ENCODE results near the gene RNGTT. TPM values are rescaled to one million over a fixed set of nuclear protein-coding genes. Genes with fewer than 3 reads are reported as not detected.
"Not testable (repeated sequence)": the region's sequence is repeated elsewhere in the genome, so short reads cannot be mapped to it uniquely, and the experiment has no call there.

The RNGTT gene
- total RNA-seq, 1 donor from 2014 or later = 18.2 TPM

DNA sequence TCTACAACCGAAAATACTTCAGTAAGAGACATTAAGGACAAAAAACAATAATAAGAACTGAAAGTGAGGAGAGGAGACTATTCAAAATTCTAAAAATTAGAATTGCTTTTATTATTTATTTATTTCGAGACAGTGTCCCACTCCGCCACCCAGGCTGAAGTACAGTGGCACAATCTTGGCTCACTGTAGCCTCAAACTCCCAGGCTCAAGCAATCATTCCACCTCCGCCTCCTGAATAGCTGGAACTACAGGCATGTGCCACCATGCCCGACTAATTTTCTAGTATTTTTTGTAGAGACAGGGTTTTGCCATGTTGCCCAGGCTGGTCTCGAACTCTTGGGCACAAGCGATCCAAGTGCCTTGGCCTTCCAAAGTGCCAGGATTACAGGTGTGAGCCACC, 123.1 kb downstream of the RNGTT start:
- Histone ChIP-seq H3K27ac (no peak overlapping the region), H3K4me3 (no peak overlapping the region), H3K36me3 (no peaks in the 10 kb centered on the region), H3K9me3 (no peaks in the 10 kb centered on the region), H3K27me3 (no peaks in the 10 kb centered on the region), H3K4me1 (peaks cover 8% of the 10 kb centered on the region)
- TF ChIP-seq POLR2AphosphoS5 (IDR thresholded peaks at IDR 0.05; ENCODE audit: insufficient read depth in 1 of 2, low read depth in 1 of 2) (no peak), POLR2A (IDR thresholded peaks at IDR 0.05) (no peak)
- TF ChIP-seq, protein P1, sequence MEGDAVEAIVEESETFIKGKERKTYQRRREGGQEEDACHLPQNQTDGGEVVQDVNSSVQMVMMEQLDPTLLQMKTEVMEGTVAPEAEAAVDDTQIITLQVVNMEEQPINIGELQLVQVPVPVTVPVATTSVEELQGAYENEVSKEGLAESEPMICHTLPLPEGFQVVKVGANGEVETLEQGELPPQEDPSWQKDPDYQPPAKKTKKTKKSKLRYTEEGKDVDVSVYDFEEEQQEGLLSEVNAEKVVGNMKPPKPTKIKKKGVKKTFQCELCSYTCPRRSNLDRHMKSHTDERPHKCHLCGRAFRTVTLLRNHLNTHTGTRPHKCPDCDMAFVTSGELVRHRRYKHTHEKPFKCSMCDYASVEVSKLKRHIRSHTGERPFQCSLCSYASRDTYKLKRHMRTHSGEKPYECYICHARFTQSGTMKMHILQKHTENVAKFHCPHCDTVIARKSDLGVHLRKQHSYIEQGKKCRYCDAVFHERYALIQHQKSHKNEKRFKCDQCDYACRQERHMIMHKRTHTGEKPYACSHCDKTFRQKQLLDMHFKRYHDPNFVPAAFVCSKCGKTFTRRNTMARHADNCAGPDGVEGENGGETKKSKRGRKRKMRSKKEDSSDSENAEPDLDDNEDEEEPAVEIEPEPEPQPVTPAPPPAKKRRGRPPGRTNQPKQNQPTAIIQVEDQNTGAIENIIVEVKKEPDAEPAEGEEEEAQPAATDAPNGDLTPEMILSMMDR (IDR thresholded peaks at IDR 0.05) = no peak
- intact Hi-C loops (cut with DNase I) = no loop called here
- no peak for DNase-seq (ENCODE audit: extremely low spot score in 2 of 2)

DNA sequence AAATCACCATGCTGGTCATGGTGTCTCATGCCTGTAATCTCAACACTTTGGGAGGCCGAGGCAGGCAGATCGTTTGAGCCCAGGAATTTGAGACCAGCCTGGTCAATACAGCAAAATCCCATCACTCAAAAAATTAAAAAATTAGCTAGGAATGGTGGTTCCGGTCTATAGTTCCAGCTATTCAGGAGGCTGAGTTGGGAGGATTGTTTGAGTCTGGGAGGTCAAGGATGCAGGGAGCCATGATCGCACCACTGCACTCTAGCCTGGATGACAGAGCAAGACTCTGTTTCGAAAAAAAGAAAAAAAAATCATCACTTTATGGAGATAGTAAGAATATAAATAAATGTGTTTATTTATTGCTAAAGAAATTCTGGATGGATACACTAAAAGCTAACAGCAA, 124.1 kb downstream of the RNGTT start:
- DNase-seq (ENCODE audit: extremely low spot score in 2 of 2) = no peak
- Histone ChIP-seq H3K27ac (no peak overlapping the region), H3K4me1 (peaks cover 8% of the 10 kb centered on the region), H3K9me3 (no peaks in the 10 kb centered on the region), H3K36me3 (no peaks in the 10 kb centered on the region), H3K27me3 (no peaks in the 10 kb centered on the region), H3K4me3 (no peak overlapping the region)
- TF ChIP-seq, protein P1 (IDR thresholded peaks at IDR 0.05) = no peak
- TF ChIP-seq POLR2AphosphoS5 (IDR thresholded peaks at IDR 0.05; ENCODE audit: insufficient read depth in 1 of 2, low read depth in 1 of 2) (no peak), POLR2A (IDR thresholded peaks at IDR 0.05) (no peak)
- intact Hi-C loops (cut with DNase I) = no loop called here

DNA sequence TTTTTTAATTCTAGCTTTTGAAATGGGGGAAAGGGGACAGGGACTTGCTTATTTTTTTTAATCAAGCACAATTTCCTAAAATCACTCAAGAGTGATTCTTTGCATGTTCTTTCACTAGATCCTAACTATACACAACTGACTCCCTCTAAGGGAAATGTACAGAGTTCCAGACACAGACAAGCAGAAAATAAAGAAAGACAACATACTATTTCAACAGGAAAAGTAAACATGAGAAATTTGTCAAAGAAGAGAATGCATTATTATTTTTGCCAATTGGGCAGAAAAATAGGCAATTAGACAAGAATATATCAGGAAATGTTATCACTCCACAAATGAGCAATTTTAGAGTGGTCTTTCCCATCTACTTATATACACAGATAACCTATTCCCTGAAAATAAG, 128.2 kb downstream of the RNGTT start:
- intact Hi-C loops (cut with DNase I) = no loop called here
- Histone ChIP-seq H3K9me3 (no peaks in the 10 kb centered on the region), H3K27ac (no peak overlapping the region), H3K4me1 (no peaks in the 10 kb centered on the region), H3K4me3 (no peak overlapping the region), H3K27me3 (no peaks in the 10 kb centered on the region), H3K36me3 (no peaks in the 10 kb centered on the region)
- no peak for DNase-seq (ENCODE audit: extremely low spot score in 2 of 2)
- TF ChIP-seq POLR2A (IDR thresholded peaks at IDR 0.05) (no peak), POLR2AphosphoS5 (IDR thresholded peaks at IDR 0.05; ENCODE audit: insufficient read depth in 1 of 2, low read depth in 1 of 2) (no peak)

DNA sequence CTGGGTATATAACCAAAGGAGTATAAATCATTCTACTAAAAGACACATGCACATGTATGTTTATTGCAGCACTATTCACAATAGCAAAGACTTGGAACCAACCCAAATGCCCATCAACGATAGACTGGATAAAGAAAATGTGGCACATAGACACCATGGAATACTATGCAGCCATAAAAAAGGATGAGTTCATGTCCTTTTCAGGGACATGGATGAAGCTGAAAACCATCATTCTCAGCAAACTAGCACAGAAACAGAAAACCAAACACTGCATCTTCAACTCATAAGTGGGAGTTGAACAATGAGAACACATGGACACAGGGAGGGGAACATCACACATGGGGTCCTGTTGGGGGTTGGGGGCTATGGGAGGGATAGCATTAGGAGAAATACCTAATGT, 130.3 kb downstream of the RNGTT start:
- H3K4me3 ChIP-seq; H3K27me3 ChIP-seq; H3K9me3 ChIP-seq; DNase-seq (ENCODE audit: extremely low spot score in 2 of 2); intact Hi-C loops (cut with DNase I); H3K27ac ChIP-seq; H3K4me1 ChIP-seq; H3K36me3 ChIP-seq: not testable (repeated sequence)

DNA sequence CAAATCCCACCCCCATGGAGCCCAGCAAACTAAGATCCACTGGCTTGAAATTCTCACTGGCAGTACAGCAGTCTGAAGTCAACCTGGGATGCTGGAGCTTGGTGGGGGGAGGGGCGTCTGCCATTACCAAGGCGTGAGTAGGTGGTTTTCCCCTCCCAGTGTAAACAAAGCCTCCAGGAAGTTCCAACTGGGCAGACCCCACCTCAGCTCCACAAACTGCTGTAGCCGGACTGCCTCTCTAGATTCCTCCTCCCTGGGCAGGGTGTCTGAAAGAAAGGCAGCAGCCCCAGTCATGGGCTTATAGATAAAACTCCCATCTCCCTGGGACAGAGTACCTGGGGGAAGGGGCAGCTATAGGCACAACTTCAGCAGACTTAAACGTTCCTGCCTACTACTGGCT, 135.8 kb downstream of the RNGTT start:
- H3K4me1 ChIP-seq; H3K9me3 ChIP-seq; intact Hi-C loops (cut with DNase I); DNase-seq (ENCODE audit: extremely low spot score in 2 of 2); H3K27me3 ChIP-seq; H3K4me3 ChIP-seq; H3K36me3 ChIP-seq; H3K27ac ChIP-seq: not testable (repeated sequence)

DNA sequence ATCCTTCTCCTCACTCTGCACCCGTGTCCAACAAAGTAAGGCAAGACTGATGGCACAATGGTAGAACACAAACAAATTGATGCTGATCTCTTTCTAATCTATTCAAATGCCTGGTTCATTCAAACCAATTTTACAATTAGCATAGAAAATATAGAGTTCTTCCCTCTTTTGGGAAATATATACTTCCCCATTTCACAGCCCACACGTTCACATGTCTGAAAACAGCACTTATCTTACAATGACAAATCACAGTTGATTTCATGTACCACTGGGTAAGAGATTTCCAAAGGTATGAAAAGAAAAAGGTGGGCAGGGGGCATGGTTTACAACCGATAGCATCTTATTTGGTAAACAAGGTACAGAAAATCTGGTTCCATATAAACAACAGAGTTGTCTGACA, 137.6 kb downstream of the RNGTT start:
- intact Hi-C loops (cut with DNase I) = no loop called here
- no peak for DNase-seq (ENCODE audit: extremely low spot score in 2 of 2)
- Histone ChIP-seq H3K27me3 (no peaks in the 10 kb centered on the region), H3K9me3 (no peaks in the 10 kb centered on the region), H3K4me3 (no peak overlapping the region), H3K36me3 (no peaks in the 10 kb centered on the region), H3K4me1 (no peaks in the 10 kb centered on the region), H3K27ac (no peak overlapping the region)
- TF ChIP-seq, protein P1 (IDR thresholded peaks at IDR 0.05) = no peak
- TF ChIP-seq POLR2AphosphoS5 (IDR thresholded peaks at IDR 0.05; ENCODE audit: insufficient read depth in 1 of 2, low read depth in 1 of 2) = no peak
- TF ChIP-seq POLR2A (IDR thresholded peaks at IDR 0.05) = no peak

DNA sequence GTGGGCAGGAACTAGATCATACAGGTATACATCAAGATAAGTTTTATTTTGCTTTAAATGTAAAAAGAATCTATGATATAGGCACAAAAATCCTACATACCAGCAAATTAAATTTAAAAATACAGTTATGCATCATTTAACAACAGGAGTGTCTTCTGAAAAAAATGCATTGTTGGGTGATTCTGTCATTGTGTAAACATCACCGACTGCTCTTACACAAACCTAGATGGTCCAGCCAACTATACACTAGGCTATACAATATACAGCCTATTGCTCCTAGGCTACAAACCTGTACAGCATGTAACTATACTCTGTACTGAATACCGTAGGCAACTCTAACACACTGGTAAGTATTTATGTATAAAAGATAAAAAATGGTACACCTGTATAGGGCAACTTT, 139.4 kb downstream of the RNGTT start:
- Histone ChIP-seq H3K36me3 (no peaks in the 10 kb centered on the region), H3K4me3 (no peak overlapping the region), H3K4me1 (no peaks in the 10 kb centered on the region), H3K9me3 (no peaks in the 10 kb centered on the region), H3K27me3 (no peaks in the 10 kb centered on the region), H3K27ac (no peak overlapping the region)
- TF ChIP-seq POLR2A (IDR thresholded peaks at IDR 0.05) (no peak), POLR2AphosphoS5 (IDR thresholded peaks at IDR 0.05; ENCODE audit: insufficient read depth in 1 of 2, low read depth in 1 of 2) (no peak)
- TF ChIP-seq, protein P1 (IDR thresholded peaks at IDR 0.05) = no peak
- no peak for DNase-seq (ENCODE audit: extremely low spot score in 2 of 2)
- intact Hi-C loops (cut with DNase I) = no loop called here

Data from vagina (tissue), 2 donors.